DMS153 treated with DMSO at 0.1 percent for 48 hours (cell line): ENCODE measurements around the gene TIPARP.
"Not testable (repeated sequence)": the region's sequence is repeated elsewhere in the genome, so short reads cannot be mapped to it uniquely, and the experiment has no call there.

Source experiments
- DNase-seq: peaks from one replicate; lab custom pipeline; 2025; ENCODE audit not compliant: unreplicated experiment; lab: John Stamatoyannopoulos, UW

The TIPARP gene

GRCh38 chr3:156707588-156707987 lies 33.2 kb downstream of the TIPARP start:
- DNase-seq, result no peak

GRCh38 chr3:156710429-156710828 lies 36.0 kb downstream of the TIPARP start:
- no peak for DNase-seq

GRCh38 chr3:156711113-156711512 lies 36.7 kb downstream of the TIPARP start:
- no peak for DNase-seq

- DNase-seq, result not testable (repeated sequence)
These were observed 37.6 kb downstream of the TIPARP start for GRCh38 chr3:156711944-156712343.

GRCh38 chr3:156716105-156716862 lies 41.9 kb downstream of the TIPARP start:
- DNase-seq, result no peak

- no peak for DNase-seq
These were observed 44.4 kb downstream of the TIPARP start for GRCh38 chr3:156718622-156719306.

GRCh38 chr3:156720826-156721225 lies 46.4 kb downstream of the TIPARP start:
- DNase-seq, result no peak

GRCh38 chr3:156721687-156722618 lies 47.6 kb downstream of the TIPARP start:
- DNase-seq, result no peak

- DNase-seq, result no peak
These were observed 48.8 kb downstream of the TIPARP start for GRCh38 chr3:156723182-156723619.

- peak; percentile 66 for DNase-seq
These were observed 51.3 kb downstream of the TIPARP start for GRCh38 chr3:156725682-156726081.

GRCh38 chr3:156726456-156726855 lies 52.1 kb downstream of the TIPARP start:
- no peak for DNase-seq

- DNase-seq, result no peak
These were observed 53.3 kb downstream of the TIPARP start for GRCh38 chr3:156727519-156728205.

GRCh38 chr3:156728267-156728985 lies 54.0 kb downstream of the TIPARP start:
- DNase-seq, result peak; percentile 90

GRCh38 chr3:156729460-156730179 lies 55.2 kb downstream of the TIPARP start:
- DNase-seq, result no peak

GRCh38 chr3:156731813-156732212 lies 57.4 kb downstream of the TIPARP start:
- no peak for DNase-seq

GRCh38 chr3:156732261-156732660 lies 57.9 kb downstream of the TIPARP start:
- no peak for DNase-seq

GRCh38 chr3:156732715-156733421 lies 58.5 kb downstream of the TIPARP start:
- DNase-seq, result no peak

GRCh38 chr3:156734661-156735060 lies 60.3 kb downstream of the TIPARP start:
- DNase-seq, result not testable (repeated sequence)

GRCh38 chr3:156735471-156735870 lies 61.1 kb downstream of the TIPARP start:
- DNase-seq, result no peak
